HG03520 (cell line): ENCODE data around the gene SPACA6.

ENCODE experiments used
- ATAC-seq: cut with Tn5 transposase; IDR thresholded peaks from one replicate; pipeline ENCODE4 v1.9.1; 2021; ENCODE audit warnings: mild to moderate bottlenecking, moderate library complexity; ENCODE audit not compliant: unreplicated experiment

SPACA6 gene

GRCh38 chr19:51688671-51689571 lies 4.2 kb upstream of the SPACA6 start:
- no peak for ATAC-seq

- ATAC-seq, result no peak
Observed at GRCh38 chr19:51689751-51690453, 3.2 kb upstream of the SPACA6 start.

DNA sequence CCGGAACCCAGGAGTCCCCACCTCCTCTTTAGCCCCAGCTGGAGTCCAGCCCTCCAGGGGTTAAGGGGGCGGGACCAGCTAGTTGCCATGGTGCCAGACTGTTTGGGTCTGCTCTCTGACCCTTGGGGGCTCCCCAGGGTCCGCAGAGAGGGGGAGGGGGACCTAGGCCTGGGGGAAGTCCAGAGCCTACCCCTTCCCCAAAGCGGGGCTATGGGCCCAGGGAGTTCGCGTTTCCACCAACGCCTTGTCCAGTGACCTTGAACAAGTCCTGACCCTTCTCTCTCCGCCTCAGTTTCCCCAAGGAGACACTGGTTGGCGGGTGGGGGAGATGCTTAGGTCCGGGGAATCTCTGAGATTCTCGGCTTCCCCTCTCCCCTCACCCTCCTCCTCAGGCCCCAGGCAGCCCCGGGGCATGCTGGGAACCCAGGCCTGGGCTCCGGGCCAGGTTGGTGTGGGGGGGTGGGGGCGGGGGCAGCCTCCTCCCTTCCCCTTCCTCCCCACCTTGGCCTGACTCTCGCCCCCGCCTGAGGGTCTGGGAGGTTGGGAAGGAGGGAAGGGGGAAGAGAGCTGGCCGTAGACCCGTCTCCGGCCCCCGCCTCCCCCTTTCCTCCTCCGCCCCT lies 2.6 kb upstream of the SPACA6 start:
- ATAC-seq, result no peak

DNA sequence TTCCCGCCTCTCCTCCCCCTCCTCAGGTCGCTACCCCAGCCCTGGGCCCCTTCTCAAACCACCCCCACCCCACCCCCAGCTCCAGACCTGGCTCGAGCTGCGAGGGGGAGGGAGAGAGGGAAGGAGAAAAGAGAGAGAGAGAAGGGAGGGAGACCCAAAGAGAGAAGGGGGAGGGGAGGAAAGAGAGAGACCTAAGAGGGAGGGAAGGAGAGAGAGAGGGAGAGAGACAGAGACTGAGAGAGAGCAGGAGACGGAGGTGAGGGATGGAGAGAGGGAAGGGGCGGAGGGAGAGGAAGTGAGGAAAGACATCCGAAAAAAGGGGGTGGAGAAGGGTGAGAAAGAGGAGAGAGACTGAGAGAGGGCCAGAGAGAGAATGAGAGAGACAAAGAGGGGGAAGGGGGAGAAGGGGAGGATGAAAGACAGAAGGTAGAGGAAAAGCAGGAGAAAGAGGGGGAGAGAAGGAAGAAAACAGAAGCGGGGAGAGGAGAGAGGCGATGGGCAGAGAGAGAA lies 2.0 kb upstream of the SPACA6 start:
- no peak for ATAC-seq

GRCh38 chr19:51691584-51692428 lies 1.3 kb upstream of the SPACA6 start:
- no peak for ATAC-seq

DNA sequence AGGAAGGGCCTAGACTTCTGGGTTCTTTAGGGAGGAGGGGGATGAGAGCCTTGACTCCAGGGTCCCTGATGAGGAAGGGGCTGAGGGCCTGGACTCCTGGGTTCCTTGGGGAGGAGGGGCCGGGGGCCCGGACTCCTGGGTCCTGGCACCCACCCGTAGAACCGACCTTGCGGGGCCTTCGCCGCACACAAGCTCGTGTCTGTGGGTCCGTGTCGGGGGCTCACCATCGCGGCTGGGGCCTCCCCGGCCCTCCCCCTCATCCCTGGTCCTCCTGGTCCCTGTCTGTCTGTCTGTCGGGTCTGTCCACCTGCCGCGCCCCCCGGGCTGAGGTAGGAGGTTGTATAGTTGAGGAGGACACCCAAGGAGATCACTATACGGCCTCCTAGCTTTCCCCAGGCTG lies 662 bp upstream of the SPACA6 start:
- no peak for ATAC-seq

DNA sequence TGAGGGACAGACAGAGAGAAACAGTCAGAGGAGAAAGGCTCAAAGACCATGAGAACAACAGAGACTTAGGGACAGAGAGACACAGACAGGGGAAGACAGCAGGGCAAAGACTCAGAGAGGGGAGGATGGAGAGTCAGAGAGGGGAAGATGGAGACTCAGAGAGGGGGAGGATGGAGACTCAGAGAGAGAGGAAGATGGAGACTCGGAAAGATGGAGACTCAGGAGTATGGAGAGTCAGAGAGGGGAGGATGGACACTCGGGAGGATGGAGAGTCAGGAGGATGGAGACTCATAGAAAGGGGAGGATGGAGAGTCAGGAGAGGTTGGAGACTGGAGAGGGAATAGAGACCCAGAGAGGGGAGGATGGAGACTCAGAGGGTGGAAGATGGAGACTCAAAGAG lies 689 bp downstream of the SPACA6 start:
- no peak for ATAC-seq

GRCh38 chr19:51694318-51695085 lies 1.4 kb downstream of the SPACA6 start:
- ATAC-seq, result no peak

DNA sequence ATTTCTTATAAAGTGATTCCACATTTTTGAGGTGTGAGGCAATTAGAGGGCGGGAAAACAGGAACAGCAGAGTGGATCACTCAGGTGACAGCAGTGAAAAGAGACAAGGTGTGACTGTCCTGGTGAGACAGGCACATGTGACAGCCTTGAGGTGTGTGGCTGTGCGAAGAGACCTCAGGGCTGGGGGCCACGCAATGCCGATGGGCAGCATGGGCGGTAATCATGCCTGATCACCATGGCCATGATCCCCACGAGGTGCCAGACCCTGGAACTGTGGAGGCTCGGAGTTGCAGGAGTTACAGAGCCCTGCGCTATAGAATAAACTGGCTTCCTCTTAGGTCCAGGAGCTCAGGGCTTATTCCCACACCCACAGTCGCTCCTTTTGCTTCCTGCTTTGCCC lies 2.0 kb downstream of the SPACA6 start:
- ATAC-seq, result no peak

- no peak for ATAC-seq
Observed at GRCh38 chr19:51695702-51696315, 2.7 kb downstream of the SPACA6 start.

DNA sequence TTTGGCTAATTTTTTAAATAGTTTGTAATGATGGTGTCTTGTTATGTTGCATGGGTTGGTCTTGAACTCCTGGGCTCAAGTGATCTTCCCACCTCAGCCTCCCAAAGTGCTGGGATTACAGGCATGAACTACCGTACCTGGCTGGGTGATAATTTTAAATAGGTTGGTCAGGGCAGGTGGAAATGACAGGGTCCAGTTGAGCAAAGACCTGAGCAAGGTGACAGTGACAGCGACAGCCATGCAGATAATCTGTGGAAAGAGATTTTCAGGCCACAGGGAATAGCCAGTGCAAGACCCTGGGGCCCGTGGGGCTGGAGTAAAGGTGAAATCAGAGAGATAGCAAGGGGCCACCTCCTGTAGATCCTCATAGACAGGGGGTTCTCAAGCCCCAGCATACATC lies 3.5 kb downstream of the SPACA6 start:
- no peak for ATAC-seq

- no peak for ATAC-seq
Observed at GRCh38 chr19:51697169-51697776, 4.1 kb downstream of the SPACA6 start.

DNA sequence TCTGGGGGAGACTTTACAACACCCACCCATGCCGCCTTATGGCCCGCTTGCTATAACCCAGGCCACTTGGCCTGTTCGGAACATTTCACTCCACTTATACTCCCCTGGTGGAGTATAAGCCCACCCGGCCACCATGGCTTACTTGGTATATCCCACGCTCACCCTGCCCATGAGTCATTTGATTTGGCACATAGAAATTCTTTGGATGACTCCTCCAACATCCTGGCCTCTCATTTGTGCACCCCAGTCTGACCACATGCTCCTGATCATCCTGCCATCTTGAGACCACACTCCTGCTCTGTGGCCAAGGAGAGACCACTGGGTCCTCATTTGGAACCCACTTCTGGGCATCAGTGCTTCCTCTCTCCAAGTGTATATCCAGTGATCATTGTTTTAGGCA lies 5.2 kb downstream of the SPACA6 start:
- no peak for ATAC-seq

- ATAC-seq, result no peak
Observed at GRCh38 chr19:51699170-51699569, 6.0 kb downstream of the SPACA6 start.

- no peak for ATAC-seq
Observed at GRCh38 chr19:51701468-51702100, 8.5 kb downstream of the SPACA6 start.

GRCh38 chr19:51702103-51702824 lies 9.1 kb downstream of the SPACA6 start:
- no peak for ATAC-seq

DNA sequence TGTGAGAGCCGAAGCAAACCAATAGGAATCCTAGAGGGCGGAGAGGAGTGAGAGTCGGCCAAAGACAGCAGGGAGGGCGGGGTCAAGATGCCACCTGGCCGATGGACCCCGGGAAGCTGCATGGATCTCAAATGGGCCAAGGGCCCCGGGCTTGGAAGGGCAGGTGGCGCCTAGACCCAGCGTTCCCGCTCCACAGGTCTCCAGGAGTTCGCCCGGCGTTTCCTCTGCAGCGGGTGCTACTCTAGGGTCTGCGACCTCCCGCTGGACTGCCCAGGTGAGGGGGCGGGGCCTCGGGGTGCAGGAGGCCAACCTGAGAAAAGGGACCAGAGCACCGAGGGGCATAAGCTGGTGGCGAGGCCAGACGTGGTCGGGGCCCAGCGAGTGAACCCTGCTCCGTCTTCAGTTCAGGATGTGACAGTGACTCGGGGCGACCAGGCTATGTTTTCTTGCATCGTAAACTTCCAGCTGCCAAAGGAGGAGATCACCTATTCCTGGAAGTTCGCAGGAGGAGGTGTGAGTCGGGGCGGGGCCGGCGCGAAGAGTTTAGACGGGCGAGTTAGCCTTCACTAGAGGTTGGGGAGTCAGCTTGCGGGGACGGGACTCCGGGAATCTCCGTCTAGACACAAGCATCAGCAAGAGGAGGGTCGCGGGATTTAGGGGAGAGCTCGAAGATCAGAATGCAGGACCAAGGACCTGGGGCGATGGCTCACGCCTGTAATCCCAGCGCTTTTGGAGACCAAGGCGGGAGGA lies 9.9 kb downstream of the SPACA6 start:
- no peak for ATAC-seq
